ENCODE data around the gene TP63. TPM values are rescaled to one million over a fixed set of nuclear protein-coding genes. Genes with fewer than 3 reads are reported as not detected.

Gene TP63
- total RNA-seq, 1 donor from 2014 or later: 5.8 TPM

DNA sequence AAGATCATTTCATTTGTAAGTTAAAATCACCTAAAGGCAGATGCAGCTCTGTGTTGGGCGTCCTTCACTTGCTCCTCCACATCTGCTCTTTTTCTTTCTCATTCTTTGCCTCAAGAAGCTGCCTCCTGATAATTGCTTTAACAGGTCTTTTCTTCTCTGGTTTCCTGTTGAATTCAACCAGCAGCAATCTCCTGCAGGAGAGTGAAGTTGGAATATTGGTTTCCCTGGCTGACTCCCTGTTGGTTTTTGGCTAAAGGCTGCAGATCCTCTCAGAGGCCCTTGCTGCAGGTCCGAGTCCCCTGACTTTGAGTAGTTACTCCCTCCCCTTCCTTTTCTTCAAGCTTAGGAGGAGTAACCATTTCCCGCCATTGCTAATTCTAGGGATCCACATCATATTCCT is 4.2 kb downstream of the TP63 start:
- H3K27me3 Mint-ChIP-seq: peaks cover 3% of the 10 kb centered on the region
- TF ChIP-seq, protein P1, sequence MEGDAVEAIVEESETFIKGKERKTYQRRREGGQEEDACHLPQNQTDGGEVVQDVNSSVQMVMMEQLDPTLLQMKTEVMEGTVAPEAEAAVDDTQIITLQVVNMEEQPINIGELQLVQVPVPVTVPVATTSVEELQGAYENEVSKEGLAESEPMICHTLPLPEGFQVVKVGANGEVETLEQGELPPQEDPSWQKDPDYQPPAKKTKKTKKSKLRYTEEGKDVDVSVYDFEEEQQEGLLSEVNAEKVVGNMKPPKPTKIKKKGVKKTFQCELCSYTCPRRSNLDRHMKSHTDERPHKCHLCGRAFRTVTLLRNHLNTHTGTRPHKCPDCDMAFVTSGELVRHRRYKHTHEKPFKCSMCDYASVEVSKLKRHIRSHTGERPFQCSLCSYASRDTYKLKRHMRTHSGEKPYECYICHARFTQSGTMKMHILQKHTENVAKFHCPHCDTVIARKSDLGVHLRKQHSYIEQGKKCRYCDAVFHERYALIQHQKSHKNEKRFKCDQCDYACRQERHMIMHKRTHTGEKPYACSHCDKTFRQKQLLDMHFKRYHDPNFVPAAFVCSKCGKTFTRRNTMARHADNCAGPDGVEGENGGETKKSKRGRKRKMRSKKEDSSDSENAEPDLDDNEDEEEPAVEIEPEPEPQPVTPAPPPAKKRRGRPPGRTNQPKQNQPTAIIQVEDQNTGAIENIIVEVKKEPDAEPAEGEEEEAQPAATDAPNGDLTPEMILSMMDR (conservative IDR thresholded peaks at IDR 0.05): no peak
- no peak for DNase-seq (ENCODE audit: extremely low spot score, unreplicated experiment)
- H3K9me3 Mint-ChIP-seq: no peaks in the 10 kb centered on the region
- H3K27ac Mint-ChIP-seq: no peak overlapping the region
- H3K36me3 Mint-ChIP-seq: no peaks in the 10 kb centered on the region
- no peak overlapping the region for H3K4me3 Mint-ChIP-seq
- no peaks in the 10 kb centered on the region for H3K4me1 Mint-ChIP-seq (ENCODE audit: unreplicated experiment)

DNA sequence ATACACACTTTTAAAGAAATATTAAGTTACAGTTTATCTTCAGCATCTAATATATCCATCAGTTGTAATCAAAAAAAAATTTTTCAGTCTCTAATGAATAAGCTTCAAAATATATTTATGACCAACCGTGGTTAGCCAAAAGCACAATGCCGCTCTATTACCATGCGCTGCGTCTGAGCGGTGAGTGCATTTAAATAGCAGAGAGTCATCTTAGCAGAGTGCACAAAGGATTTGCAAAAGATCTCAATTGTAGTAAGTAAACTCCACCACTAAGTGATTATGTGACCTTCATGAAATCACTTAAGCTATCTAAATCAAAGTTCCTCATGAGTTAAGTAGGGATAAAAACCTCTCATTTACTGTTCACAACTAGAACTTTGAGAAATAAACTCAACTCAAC is 4.9 kb downstream of the TP63 start:
- Mint-ChIP-seq H3K4me1 (ENCODE audit: unreplicated experiment) (no peaks in the 10 kb centered on the region), H3K27ac (no peak overlapping the region), H3K36me3 (no peaks in the 10 kb centered on the region), H3K27me3 (peaks cover 3% of the 10 kb centered on the region), H3K4me3 (no peak overlapping the region), H3K9me3 (no peaks in the 10 kb centered on the region)
- TF ChIP-seq, protein P1 (conservative IDR thresholded peaks at IDR 0.05): no peak
- no peak for DNase-seq (ENCODE audit: extremely low spot score, unreplicated experiment)

DNA sequence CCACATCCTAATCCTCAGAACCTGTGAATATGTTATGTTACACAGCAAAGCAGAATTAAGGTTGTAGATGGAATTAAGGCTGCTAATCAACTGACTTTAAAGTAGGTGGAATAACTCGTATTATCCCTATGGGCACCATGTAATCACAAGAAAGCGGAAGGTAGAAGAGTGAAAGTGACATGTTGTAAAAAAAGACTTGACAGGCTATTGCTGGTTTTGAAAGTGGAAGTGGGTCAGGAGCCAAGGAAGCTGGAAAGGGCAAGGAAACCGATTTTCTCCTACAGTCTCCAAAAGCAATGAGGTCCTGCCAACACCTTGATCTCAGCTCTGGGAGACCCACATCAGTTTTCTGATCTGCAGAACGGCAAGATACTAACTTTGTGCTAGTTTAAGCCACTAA is 6.6 kb downstream of the TP63 start:
- Mint-ChIP-seq H3K4me1 (ENCODE audit: unreplicated experiment) (no peaks in the 10 kb centered on the region), H3K27me3 (no peaks in the 10 kb centered on the region), H3K36me3 (no peaks in the 10 kb centered on the region), H3K27ac (no peak overlapping the region), H3K9me3 (no peaks in the 10 kb centered on the region), H3K4me3 (no peak overlapping the region)
- DNase-seq (ENCODE audit: extremely low spot score, unreplicated experiment): no peak
- TF ChIP-seq, protein P1 (conservative IDR thresholded peaks at IDR 0.05): no peak

DNA sequence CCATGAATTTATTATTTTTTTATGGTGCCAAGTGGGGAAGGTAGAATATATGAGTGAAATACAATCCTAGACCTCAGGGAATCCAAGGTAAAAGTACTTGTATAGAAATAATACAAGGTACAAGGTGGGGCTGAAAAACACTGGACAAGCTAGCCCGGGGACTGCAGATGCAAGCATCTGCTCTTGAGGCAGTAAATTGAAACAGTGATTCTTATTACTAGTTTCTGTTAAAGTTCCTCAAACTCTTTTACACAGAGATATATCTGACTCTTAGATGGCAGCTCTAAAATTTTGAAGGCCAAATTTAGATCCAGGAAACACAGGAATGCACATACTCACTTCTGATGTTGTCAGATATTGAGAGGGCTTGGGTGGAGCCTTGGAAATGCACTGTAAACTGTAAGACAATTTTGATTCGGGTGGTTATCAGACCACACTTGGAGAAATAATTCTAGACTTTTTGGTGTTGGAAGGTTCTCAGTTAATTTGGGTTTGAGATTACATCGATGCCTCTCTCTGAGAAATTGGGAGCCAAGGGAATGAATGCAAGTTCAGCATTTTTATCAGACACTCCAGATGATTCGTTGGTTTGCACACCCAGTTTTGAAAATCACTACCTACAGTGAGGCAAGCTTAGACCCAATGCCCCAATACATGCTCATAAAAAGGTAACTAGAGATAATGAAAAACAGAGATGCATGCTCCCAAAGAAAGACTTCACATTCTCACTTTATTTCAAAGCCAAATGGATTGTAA is 7.3 kb downstream of the TP63 start:
- no peak for DNase-seq (ENCODE audit: extremely low spot score, unreplicated experiment)
- Mint-ChIP-seq H3K27me3 (no peaks in the 10 kb centered on the region), H3K9me3 (no peaks in the 10 kb centered on the region), H3K4me3 (no peak overlapping the region), H3K4me1 (ENCODE audit: unreplicated experiment) (no peaks in the 10 kb centered on the region), H3K27ac (no peak overlapping the region), H3K36me3 (no peaks in the 10 kb centered on the region)
- TF ChIP-seq, protein P1 (conservative IDR thresholded peaks at IDR 0.05): no peak

DNA sequence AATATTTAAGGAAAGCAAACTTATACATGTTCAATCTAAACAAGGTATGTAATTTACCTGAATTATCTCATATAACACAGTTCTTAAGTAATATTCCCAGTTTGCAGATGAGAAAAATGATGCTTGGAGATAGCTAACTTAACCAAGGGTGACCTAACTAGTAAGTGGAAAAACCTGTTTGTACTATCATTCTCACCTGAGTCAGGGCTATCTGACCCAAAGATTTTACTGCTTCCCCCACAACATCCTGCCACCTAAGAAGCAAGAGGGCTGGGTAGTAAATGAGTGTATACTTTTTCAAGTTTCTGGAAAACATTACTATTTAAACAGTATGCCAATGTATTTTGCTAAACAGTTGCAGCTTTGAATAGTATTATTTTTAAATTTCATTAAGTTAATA is 10.6 kb downstream of the TP63 start:
- Mint-ChIP-seq H3K27me3 (no peaks in the 10 kb centered on the region), H3K36me3 (no peaks in the 10 kb centered on the region), H3K27ac (no peak overlapping the region), H3K4me3 (no peak overlapping the region), H3K9me3 (no peaks in the 10 kb centered on the region), H3K4me1 (ENCODE audit: unreplicated experiment) (no peaks in the 10 kb centered on the region)
- DNase-seq (ENCODE audit: extremely low spot score, unreplicated experiment): no peak
- TF ChIP-seq, protein P1 (conservative IDR thresholded peaks at IDR 0.05): no peak
